HEK293 (cell line): Measurements from ENCODE around the gene TMEM255B.

Experiments
- CTCF ChIA-PET: fragments of 350-600 bp; formaldehyde crosslinking; extraction: SDS; loops from one replicate; lab custom pipeline; 2021; ENCODE audit warnings: antibody characterized with exemption; lab: Yijun Ruan, JAX
- POLR2A ChIA-PET: fragments of 300-600 bp; formaldehyde crosslinking; extraction: SDS; loops from one replicate; lab custom pipeline; 2020; ENCODE audit warnings: antibody characterized with exemption, inconsistent platforms; lab: Yijun Ruan, JAX
- H3K27ac ChIP-seq: fragments of 200-500 bp; sonication (Bioruptor generic); 2 replicates; pipeline ENCODE4 v1.5.1; 2014; ENCODE audit warnings: low read depth, low read length, control low read depth, inconsistent platforms; ENCODE audit errors: extremely low read depth
- H3K36me3 ChIP-seq, 2 experiments: fragments of 200-500 bp in 1 of 2; sonication (Bioruptor generic) in 1 of 2; 1 replicate in 1 of 2; 2 replicates in 1 of 2; pipeline ENCODE4 v1.5.1; 2014 to 2017; ENCODE audit warnings: inconsistent platforms in 2 of 2, low read length in 2 of 2; ENCODE audit not compliant: control insufficient read depth in 2 of 2, insufficient read depth in 1 of 2
- H3K4me1 ChIP-seq: fragments of 200-500 bp; sonication (Bioruptor generic); 2 replicates; pipeline ENCODE4 v1.5.1; 2014; ENCODE audit warnings: mild to moderate bottlenecking, low read length, inconsistent platforms; ENCODE audit not compliant: control insufficient read depth, insufficient read depth
- H3K4me3 ChIP-seq: 2 replicates; pipeline ENCODE4 v1.5.1; 2011; ENCODE audit warnings: low read depth, mild to moderate bottlenecking, control low read depth, low read length, moderate library complexity
- H3K9me3 ChIP-seq: fragments of 200-500 bp; sonication (Bioruptor generic); 2 replicates; pipeline ENCODE4 v1.5.1; 2014; ENCODE audit warnings: low read depth, low read length, inconsistent platforms; ENCODE audit not compliant: control insufficient read depth, insufficient read depth
- GLI4 ChIP-seq: fragments of 450-650 bp; formaldehyde crosslinking; IDR thresholded peaks from 2 replicates; pipeline ENCODE4 v1.5.1; 2016; ENCODE audit warnings: missing biosample characterization, missing genetic modification characterization
- MYNN ChIP-seq: fragments of 450-650 bp; formaldehyde crosslinking; IDR thresholded peaks from 2 replicates; pipeline ENCODE4 v1.5.1; 2016; ENCODE audit warnings: missing biosample characterization, missing genetic modification characterization, borderline replicate concordance
- TSHZ1 ChIP-seq: fragments of 450-650 bp; formaldehyde crosslinking; IDR thresholded peaks from 2 replicates; pipeline ENCODE4 v1.5.1; 2016; ENCODE audit warnings: missing biosample characterization, missing genetic modification characterization, borderline replicate concordance
- ZNF280C ChIP-seq: fragments of 450-650 bp; formaldehyde crosslinking; IDR thresholded peaks from 2 replicates; pipeline ENCODE4 v1.5.1; 2016; ENCODE audit warnings: missing biosample characterization, missing genetic modification characterization
- ZNF664 ChIP-seq: fragments of 450-650 bp; formaldehyde crosslinking; IDR thresholded peaks from 2 replicates; pipeline ENCODE4 v1.5.1; 2016; ENCODE audit warnings: missing biosample characterization, missing genetic modification characterization

Gene TMEM255B

GRCh38 chr13:113865427-113865826 is 106.4 kb downstream of the TMEM255B start:
- Histone ChIP-seq H3K4me3 (no peak overlapping the region), H3K27ac (no peak overlapping the region), H3K4me1 (no peaks in the 10 kb centered on the region), H3K9me3 (no peaks in the 10 kb centered on the region), H3K36me3 (no peaks in the 10 kb centered on the region)
- TF ChIP-seq ZNF280C (tag by site-specific recombination) = no peak
- TF ChIP-seq MYNN (tag by site-specific recombination) = no peak
- TF ChIP-seq TSHZ1 (tag by site-specific recombination) = no peak
- TF ChIP-seq ZNF664 (tag by site-specific recombination) = peak; percentile 61; the same call in 1 of the 2 replicates
- TF ChIP-seq GLI4 (tag by site-specific recombination) = no peak
- POLR2A ChIA-PET = no interaction called here
- CTCF ChIA-PET = no interaction called here
